A673 (cell line): ENCODE results near the gene CD3E.

Experiments
- EZH2 ChIP-seq: fragments of 200-600 bp; sonication (generic); IDR thresholded peaks from 2 replicates; pipeline ENCODE4 v1.6.1; 2017; ENCODE audit warnings: borderline replicate concordance, low read depth, mild to moderate bottlenecking, mixed read lengths, antibody characterized with exemption, low read length; ENCODE audit not compliant: poor library complexity, severe bottlenecking
- TF ChIP-seq, protein P1 (sequence below): fragments of 300-800, 200-600 bp; sonication (generic); conservative IDR thresholded peaks from 2 replicates; pipeline ENCODE4 v1.5.1; 2017; ENCODE audit warnings: low read depth, mild to moderate bottlenecking, antibody characterized with exemption, low read length, moderate library complexity, mixed read lengths

DNA sequence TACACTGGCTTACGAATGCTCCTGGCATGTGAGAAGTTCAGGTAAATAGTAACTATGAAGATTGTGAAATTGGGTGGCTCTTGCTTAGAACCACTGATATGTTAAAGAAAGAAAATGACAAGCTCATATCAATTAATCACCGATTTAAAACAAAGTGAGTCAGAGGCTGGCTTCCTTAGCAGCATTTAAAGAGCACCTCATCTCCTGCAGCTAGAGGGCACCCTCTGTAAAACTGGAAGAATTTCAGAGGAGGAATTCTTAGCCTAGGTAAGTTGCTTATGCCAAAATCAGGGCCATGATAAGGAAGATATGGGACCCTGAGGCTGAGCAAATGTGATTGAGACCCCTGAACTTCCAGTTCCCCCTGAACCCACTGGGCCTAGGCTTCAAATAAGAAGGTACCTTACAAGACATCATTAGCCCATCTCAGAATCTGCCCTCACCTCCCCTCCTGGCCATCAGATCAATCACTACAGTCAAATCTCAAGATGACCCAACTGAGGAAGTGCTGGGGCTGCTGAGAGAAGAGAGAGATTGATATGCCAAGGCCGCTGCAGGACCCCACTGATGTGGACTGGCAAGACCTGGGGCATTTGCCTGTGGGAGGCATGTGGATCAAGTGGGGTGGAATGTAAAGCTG, 8.6 kb upstream of the CD3E start:
- TF ChIP-seq, protein P1, sequence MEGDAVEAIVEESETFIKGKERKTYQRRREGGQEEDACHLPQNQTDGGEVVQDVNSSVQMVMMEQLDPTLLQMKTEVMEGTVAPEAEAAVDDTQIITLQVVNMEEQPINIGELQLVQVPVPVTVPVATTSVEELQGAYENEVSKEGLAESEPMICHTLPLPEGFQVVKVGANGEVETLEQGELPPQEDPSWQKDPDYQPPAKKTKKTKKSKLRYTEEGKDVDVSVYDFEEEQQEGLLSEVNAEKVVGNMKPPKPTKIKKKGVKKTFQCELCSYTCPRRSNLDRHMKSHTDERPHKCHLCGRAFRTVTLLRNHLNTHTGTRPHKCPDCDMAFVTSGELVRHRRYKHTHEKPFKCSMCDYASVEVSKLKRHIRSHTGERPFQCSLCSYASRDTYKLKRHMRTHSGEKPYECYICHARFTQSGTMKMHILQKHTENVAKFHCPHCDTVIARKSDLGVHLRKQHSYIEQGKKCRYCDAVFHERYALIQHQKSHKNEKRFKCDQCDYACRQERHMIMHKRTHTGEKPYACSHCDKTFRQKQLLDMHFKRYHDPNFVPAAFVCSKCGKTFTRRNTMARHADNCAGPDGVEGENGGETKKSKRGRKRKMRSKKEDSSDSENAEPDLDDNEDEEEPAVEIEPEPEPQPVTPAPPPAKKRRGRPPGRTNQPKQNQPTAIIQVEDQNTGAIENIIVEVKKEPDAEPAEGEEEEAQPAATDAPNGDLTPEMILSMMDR, result peak; percentile 69
- TF ChIP-seq EZH2, result no peak
